Measurements from ENCODE around the gene SCML2. TPM values are rescaled to one million over a fixed set of nuclear protein-coding genes. Genes with fewer than 3 reads are reported as not detected.
"Not testable (repeated sequence)": the region's sequence is repeated elsewhere in the genome, so short reads cannot be mapped to it uniquely, and the experiment has no call there.

SCML2 gene
- polyA plus RNA-seq, 2 of the 4 experiments (the other 2 are of a cell fraction), result 8.0 to 13.9 TPM

DNA sequence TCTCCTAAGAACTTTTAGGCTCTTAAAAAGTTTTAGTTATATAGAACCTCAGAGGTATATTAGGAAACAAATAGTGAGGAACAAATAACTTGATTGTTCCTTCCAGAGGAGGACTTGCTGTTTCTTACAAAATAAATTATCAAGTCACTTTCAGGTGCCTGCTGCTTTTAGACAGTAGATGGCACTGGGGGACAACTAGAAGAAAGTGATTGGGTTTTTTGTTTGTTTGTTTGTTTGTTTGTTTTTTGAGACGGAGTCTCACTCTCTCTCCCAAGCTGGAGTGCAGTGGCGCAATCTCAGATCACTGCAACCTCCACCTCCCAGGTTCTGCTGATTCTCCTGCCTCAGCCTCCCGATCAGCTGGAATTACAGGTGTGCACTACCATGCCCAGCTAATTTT, 35.5 kb upstream of the SCML2 start:
- ATAC-seq, result peak in 1 of 2 experiments; percentile 50; a peak in 3 of 6 replicates
- ChIA-PET CTCF (interaction anchor here (0.6 to 2.3 kb wide), 10 partner anchors 9 to 944 kb away, joined by 3 to 16 read pairs (median 3); no protein-coding TSS in a partner anchor), POLR2A (no interaction called here)
- peak; percentile 30 to 39 for DNase-seq (ENCODE audit: low read depth in 1 of 2, low spot score in 1 of 2)
- H3K4me1 ChIP-seq, result 0 out of 3 replicates have a peak, but pooled peaks cover 3% of the 10 kb centered on the region
- peak overlapping the region; percentile 63 for H3K4me2 ChIP-seq
- FAIRE-seq, result peak; percentile 43
- no peak overlapping the region for H3K27ac ChIP-seq
- TF ChIP-seq, protein P1, sequence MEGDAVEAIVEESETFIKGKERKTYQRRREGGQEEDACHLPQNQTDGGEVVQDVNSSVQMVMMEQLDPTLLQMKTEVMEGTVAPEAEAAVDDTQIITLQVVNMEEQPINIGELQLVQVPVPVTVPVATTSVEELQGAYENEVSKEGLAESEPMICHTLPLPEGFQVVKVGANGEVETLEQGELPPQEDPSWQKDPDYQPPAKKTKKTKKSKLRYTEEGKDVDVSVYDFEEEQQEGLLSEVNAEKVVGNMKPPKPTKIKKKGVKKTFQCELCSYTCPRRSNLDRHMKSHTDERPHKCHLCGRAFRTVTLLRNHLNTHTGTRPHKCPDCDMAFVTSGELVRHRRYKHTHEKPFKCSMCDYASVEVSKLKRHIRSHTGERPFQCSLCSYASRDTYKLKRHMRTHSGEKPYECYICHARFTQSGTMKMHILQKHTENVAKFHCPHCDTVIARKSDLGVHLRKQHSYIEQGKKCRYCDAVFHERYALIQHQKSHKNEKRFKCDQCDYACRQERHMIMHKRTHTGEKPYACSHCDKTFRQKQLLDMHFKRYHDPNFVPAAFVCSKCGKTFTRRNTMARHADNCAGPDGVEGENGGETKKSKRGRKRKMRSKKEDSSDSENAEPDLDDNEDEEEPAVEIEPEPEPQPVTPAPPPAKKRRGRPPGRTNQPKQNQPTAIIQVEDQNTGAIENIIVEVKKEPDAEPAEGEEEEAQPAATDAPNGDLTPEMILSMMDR (IDR thresholded peaks at IDR 0.05), result peak; percentile 55
- TF ChIP-seq CEBPB (IDR thresholded peaks at IDR 0.05) (no peak), FOSB (CRISPR knock-in tag; IDR thresholded peaks at IDR 0.05) (no peak), SMC3 (IDR thresholded peaks at IDR 0.05) (peak; percentile 45; the same call in 2 of the 3 replicates), MYC (IDR thresholded peaks at IDR 0.05; ENCODE audit: borderline replicate concordance, low read length) (no peak), RAD21 (conservative IDR thresholded peaks at IDR 0.05 in 1 of 2, IDR thresholded peaks at IDR 0.05 in 1 of 2) (peak; percentile 51 to 63; a peak in 4 of 5 replicates), JUN (IDR thresholded peaks at IDR 0.05) (no peak), TP53 (CRISPR knock-in tag; IDR thresholded peaks at IDR 0.05) (no peak)
- H3K9me3 ChIP-seq, result no peaks in the 10 kb centered on the region
- 11% methylated on average over 3 of the region's 3 CpGs for WGBS (ENCODE audit: missing lambda C conversion rate)
- H3K4me3 ChIP-seq, result 0 out of 3 replicates have a peak overlapping the region, but pooled peaks have one; percentile 5

DNA sequence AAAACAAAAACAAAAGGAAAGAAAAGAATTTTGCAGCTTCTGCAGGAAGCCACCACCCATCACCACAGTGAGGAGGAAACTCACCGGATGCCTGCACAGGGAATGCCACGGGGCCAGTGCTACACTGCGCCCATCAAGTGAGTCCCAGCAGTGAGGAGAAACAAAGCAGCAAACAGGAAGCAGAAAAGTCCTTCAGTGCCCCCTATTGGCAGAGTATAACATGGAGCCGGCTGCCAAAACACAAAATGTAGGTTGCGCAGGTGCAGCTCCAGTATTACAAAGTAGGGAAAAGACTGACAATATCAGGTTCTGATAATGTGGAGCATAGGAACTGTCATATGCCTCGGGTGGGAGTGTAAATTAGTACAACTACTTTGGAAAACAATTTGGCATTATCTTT, 23.3 kb upstream of the SCML2 start:
- Histone ChIP-seq H3K27ac (no peak overlapping the region), H3K4me1 (no peaks in the 10 kb centered on the region), H3K4me2 (peak overlapping the region; percentile 39; the same call in 1 of the 3 replicates), H3K9me3 (no peaks in the 10 kb centered on the region), H3K4me3 (no peak overlapping the region)
- TF ChIP-seq SMC3 (IDR thresholded peaks at IDR 0.05) (peak; percentile 53; the same call in 2 of the 3 replicates), KDM5A (IDR thresholded peaks at IDR 0.05) (no peak), RAD21 (conservative IDR thresholded peaks at IDR 0.05 in 1 of 2, IDR thresholded peaks at IDR 0.05 in 1 of 2) (peak; percentile 69 to 82), CBX8 (IDR thresholded peaks at IDR 0.05) (no peak)
- TF ChIP-seq, protein P1 (IDR thresholded peaks at IDR 0.05), result peak; percentile 52
- ChIA-PET POLR2A (no interaction called here), CTCF (interaction anchor here (0.6 to 1.5 kb wide), 9 partner anchors 8 to 1256 kb away, joined by 3 to 4 read pairs (median 3); no protein-coding TSS in a partner anchor)
- 15% methylated on average over 6 of the region's 6 CpGs for WGBS (ENCODE audit: missing lambda C conversion rate)
- FAIRE-seq, result peak; percentile 7
- peak in 1 of 2 experiments; percentile 53 for DNase-seq (ENCODE audit: low read depth in 1 of 2, low spot score in 1 of 2)
- peak; percentile 76 to 87; a peak in 4 of 6 replicates for ATAC-seq

DNA sequence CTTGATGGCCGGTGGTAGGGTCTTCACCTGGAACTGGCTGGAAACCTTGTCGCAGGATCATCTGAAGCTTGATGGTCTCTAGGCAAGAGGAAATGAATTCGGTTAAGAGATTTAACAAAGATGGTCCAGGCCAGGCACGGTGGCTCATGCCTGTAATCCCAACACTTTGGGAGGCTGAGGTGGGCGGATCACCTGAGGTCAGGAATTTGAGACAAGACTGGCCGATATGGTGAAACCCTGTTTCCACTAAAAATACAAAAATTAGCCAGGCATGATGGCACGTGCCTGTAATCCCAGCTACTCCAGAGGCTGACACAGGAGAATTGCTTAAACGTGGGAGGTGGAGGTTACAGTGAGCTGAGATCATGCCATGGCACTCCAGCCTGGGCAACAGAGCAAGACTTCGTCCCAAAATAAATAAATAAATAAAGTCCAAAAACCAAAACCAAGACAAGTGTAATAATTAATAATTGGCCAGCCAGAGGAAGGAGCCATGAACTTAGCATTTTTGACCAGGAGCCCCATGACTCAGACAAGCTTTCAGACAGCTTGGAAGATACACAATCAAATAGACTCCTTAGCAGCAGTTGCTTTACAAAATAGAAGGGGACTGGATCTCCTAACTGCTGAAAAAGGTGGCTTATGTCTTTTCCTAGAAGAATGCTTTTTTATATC, 20.8 kb upstream of the SCML2 start:
- H3K4me1 ChIP-seq; H3K9me3 ChIP-seq; H3K4me3 ChIP-seq; POLR2A ChIA-PET; FAIRE-seq; DNase-seq (ENCODE audit: low read depth in 1 of 2, low spot score in 1 of 2); H3K27ac ChIP-seq; ATAC-seq; H3K4me2 ChIP-seq: not testable (repeated sequence)
- 70% methylated on average over 8 of the region's 9 CpGs for WGBS (ENCODE audit: missing lambda C conversion rate)
- CTCF ChIA-PET, result interaction anchor here (0.6 to 1.3 kb wide), 2 partner anchors 13 to 844 kb away, joined by 3 to 5 read pairs; no protein-coding TSS in a partner anchor

DNA sequence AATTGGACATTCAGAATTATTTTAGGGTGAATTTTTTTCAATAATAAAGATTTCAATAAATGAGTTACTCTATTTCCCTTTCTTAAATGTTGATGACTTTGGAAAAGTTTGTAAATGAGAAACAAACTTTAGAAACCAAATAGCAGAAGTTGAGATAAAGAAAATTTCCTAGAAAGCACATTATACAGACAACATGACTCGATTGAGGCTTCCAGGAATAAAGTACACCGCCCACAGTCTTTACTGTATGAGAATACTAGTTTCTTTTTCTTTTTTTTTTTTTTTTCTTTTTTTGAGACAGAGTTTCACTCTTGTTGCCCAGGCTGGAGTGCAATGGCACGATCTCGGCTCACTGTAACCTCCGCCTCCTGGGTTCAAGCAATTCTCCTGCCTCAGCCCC, 14.6 kb upstream of the SCML2 start:
- FAIRE-seq; H3K4me1 ChIP-seq; ATAC-seq; DNase-seq (ENCODE audit: low read depth in 1 of 2, low spot score in 1 of 2); H3K27ac ChIP-seq; H3K9me3 ChIP-seq; POLR2A ChIA-PET; H3K4me3 ChIP-seq; H3K4me2 ChIP-seq: not testable (repeated sequence)
- 74% methylated on average over 5 of the region's 5 CpGs for WGBS (ENCODE audit: missing lambda C conversion rate)
- CTCF ChIA-PET, result interaction anchor here (0.6 kb wide), 1 partner anchor 1192 kb away, joined by 4 read pairs; no protein-coding TSS in a partner anchor

Data from A549 (cell line).